H4 (cell line): Measurements from ENCODE around the gene TNFRSF6B. TPM values are rescaled to one million over a fixed set of nuclear protein-coding genes. Genes with fewer than 3 reads are reported as not detected.
A peak's percentile ranks its signal among the peaks of the same experiment; 100 is the strongest.

Experiments
- DNase-seq: peaks from one replicate; pipeline ENCODE4 v3.0.0-alpha.2; 2015; ENCODE audit warnings: low spot score
- total RNA-seq: library from RNA; depleted of rRNA; stranded (reverse); fragments of >200 nt; shearing (Covaris generic); gene quantifications from 2 replicates; pipeline ENCODE4 v1.2.3, GENCODE V29; 2014

The TNFRSF6B gene
- total RNA-seq, 1 experiment from 2014 or later: 0.10 TPM

DNA sequence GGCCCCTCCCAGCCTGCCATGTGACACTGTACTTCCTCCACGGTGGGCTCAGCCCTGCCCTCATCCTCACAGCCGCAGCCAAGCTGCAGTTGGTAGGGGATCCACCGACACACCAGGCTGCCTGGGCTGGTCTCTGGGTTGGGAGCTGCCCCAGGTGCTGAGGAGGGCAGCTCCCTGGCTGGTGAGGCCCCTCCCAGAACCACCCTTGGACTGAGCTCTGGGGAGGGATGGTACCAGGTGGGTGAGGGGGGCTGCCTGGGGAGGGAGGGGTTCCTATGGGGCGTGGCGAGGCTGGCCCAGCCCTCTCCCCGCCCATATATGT, 185 bp upstream of the TNFRSF6B start:
- DNase-seq: no peak

- DNase-seq: no peak
Observed at GRCh38 chr20:63697357-63697867, 960 bp downstream of the TNFRSF6B start.

DNA sequence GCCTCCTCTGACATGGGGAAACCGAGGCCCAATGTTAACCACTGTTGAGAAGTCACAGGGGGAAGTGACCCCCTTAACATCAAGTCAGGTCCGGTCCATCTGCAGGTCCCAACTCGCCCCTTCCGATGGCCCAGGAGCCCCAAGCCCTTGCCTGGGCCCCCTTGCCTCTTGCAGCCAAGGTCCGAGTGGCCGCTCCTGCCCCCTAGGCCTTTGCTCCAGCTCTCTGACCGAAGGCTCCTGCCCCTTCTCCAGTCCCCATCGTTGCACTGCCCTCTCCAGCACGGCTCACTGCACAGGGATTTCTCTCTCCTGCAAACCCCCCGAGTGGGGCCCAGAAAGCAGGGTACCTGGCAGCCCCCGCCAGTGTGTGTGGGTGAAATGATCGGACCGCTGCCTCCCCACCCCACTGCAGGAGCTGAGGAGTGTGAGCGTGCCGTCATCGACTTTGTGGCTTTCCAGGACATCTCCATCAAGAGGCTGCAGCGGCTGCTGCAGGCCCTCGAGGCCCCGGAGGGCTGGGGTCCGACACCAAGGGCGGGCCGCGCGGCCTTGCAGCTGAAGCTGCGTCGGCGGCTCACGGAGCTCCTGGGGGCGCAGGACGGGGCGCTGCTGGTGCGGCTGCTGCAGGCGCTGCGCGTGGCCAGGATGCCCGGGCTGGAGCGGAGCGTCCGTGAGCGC, 1.6 kb downstream of the TNFRSF6B start:
- no peak for DNase-seq

DNA sequence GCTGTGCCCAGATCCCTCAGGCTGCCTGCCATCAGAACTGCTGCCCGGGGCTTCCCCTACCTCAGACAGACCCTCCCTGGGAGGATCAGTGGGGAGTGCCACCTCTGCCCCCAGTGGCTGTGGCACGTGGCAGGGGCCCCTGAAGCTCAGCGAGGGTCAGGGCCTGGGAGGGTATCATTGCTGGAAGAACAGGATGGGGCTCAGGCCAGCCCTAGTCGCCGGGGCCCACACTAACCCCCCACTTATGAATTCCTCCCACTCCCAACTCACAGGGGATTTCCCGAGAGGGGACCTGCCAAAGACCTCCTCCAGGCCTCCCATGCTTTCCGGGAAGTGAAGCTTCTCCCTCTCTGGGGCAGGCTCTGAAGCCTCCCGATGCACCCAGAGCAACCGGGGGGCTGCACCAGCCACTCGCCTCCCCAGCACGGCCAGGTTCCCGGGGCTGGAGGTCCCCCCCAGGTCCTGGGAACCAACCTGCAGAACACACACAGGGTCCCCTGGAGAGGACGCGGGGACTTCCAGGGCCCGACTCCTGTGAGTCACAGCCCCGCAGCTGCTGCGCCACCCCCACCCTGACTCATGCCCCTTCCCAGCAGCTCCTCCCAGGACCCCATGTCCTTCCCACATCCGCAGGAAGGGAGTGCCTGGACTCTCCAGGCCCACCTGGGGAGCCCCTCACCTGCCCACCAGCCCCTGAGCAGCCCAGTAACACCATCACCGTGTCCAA, 2.5 kb downstream of the TNFRSF6B start:
- DNase-seq: peak; percentile 89

- DNase-seq: no peak
Observed at GRCh38 chr20:63699466-63700198, 3.2 kb downstream of the TNFRSF6B start.

GRCh38 chr20:63700199-63701050, 4.0 kb downstream of the TNFRSF6B start:
- no peak for DNase-seq

DNA sequence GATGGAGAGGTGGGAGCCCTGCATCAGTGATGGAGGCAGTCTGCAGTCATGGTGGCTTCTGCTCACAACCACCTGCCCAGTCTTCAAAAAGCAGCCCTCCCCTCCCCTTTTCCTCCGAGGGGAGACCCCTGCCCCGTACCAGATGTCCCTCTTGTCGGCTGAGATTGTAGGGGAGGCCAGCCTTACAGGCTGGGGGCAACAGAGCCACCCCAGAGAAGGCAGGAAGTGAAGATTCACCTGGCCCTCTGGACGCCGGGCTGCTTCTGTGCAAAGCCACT, 4.5 kb downstream of the TNFRSF6B start:
- DNase-seq: no peak

GRCh38 chr20:63701329-63702035, 5.0 kb downstream of the TNFRSF6B start:
- no peak for DNase-seq

GRCh38 chr20:63702036-63702665, 5.7 kb downstream of the TNFRSF6B start:
- no peak for DNase-seq

DNA sequence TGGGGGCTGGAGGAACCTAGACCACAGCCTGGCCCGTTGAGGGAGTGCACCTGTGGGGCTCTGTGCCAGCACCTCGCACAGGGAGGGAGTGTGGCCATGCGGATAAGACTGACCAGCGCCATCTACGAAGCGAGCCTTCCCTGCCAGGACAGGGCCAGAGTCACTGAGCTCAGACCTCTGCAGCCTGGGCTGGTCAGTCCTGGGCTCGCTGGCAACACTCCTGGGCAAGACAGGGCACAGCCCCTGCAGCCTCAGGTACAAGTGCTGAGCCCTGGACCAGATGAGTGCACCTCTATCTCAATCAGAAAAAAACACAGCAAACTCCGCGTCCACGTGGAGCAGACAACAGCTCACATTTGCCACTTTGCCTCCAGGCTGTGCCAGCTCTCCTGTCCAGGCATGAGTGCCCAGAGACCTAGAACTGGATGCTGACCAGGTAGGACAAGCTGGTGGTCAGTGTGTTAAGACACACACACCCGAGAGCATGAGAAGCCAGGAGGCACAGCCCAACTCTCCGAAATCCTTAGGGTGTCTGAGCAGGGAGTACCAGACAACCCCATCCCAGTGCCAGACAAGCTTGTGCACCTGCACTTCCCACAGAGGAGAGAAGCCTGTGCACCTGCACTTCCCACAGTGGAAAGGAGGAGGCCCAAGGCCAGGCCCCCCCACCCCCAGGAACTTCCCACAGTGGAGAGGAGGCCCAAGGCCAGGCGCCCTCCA, 6.5 kb downstream of the TNFRSF6B start:
- peak; percentile 6 for DNase-seq

- DNase-seq: peak; percentile 5
Observed at GRCh38 chr20:63703471-63703975, 7.1 kb downstream of the TNFRSF6B start.

GRCh38 chr20:63703976-63704748, 7.7 kb downstream of the TNFRSF6B start:
- DNase-seq: peak; percentile 2

DNA sequence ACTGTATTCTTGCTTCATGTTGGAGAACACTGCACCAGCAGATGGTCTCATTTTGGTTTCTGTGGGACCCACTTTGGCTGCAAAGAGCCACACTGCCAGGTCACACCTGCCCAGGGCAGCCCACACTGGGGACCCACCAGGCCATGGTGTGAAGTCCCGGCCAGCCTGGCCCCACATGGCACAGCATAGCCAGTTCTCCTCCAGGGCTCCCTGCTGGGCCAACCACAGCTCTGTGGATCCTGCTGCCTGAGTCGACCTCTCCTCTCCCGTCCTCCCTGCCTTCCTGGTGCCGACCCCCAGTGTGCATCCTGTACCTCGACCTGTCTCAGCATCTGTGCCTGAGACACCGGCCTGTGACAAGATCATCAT, 8.3 kb downstream of the TNFRSF6B start:
- no peak for DNase-seq

DNA sequence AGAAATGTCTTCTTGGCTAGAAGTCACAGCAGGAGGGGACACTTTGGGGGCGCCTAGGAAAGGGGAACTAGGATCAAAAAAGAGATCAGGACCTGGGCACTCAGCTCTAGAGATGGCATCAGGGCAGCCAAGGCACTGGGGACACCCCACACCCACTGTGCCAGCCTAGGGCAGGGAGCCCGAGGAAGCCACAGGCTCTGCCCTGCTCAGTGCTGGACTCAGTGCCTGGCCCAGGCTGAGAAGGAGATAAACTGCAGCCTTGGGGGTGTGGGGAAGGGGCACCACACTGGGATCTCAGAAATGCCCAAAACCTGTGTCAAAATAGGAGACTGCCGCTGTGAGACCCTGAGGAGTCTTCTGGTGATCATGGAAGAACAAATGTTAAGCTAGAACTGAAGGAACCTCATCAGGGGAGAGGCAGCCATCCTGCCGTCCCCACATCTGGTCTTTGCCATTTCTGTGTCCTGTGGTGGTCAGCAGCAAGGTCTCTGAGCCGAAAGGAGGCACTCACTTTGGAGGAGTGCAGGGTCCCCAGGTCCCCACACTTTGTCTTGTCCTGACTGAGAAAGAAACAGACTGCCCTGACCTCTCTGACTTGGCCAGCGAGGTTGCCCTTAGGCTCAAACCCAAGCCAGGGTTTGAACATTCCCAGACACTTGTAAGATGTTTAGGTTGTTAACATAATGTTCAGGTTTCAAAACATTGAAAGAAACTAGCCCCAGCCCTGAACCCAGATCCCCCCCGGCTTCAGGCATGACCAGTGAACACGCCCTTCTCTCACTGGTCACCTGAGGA, 9.0 kb downstream of the TNFRSF6B start:
- DNase-seq: no peak

- DNase-seq: no peak
Observed at GRCh38 chr20:63706027-63706695, 9.7 kb downstream of the TNFRSF6B start.

DNA sequence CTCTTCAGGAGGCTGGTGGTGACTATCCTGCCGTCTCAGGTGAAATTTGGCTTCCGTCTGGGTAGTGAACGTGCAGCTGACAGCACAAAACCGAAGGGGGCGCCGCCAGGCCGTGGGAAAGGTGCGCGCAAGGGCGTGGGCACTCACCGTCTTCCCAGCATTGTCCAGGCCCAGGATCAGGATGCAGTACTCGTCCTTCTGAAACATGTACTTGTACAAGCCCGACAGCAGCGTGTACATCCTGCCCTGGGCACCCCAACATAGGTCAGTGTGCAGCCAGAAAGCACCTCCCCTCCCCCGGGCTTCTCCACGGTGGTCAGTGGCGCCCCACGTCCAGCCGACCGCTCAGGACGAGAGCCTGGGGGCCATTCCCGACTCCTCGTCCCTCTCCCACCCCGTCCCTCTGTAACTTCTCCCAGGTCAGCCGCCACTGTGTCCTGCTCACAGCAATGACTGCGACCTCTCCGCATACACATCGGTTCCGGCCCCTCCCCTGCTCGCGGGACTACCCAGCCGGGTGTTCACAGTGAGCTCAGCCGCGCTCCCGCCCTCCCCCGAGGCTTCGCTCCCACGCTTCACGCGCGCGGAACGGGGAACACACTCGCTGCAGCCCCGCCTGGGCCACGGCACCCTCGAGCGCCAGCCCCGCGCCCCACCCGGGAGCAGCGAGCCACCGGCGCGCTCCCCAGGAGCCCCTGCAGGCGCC, 10.6 kb downstream of the TNFRSF6B start:
- peak; percentile 5 for DNase-seq
